SK-N-SH (cell line): Measurements from ENCODE around the gene SIGMAR1.

Experiments
- FOSL2 ChIP-seq: IDR thresholded peaks from 2 replicates; pipeline ENCODE4 v1.4.0; 2012; ENCODE audit warnings: low read depth, mild to moderate bottlenecking, moderate library complexity, borderline replicate concordance
- GABPA ChIP-seq: IDR thresholded peaks from 2 replicates; pipeline ENCODE4 v1.4.0; 2012; ENCODE audit warnings: low read depth, mild to moderate bottlenecking
- RAD21 ChIP-seq: IDR thresholded peaks from 2 replicates; pipeline ENCODE4 v1.6.1; 2012; ENCODE audit warnings: mild to moderate bottlenecking, low read length
- TF ChIP-seq, protein P1 (sequence below): fragments of 200-600 bp; sonication (generic); IDR thresholded peaks from 2 replicates; pipeline ENCODE4 v1.6.1; 2017; ENCODE audit warnings: antibody characterized with exemption, mild to moderate bottlenecking, moderate library complexity
- TF ChIP-seq, protein P2 (sequence below): fragments of 150-350 bp; IDR thresholded peaks from 2 replicates; pipeline ENCODE4 v1.6.1; 2017; ENCODE audit warnings: antibody characterized with exemption, low read length, low read depth, borderline replicate concordance
- TF ChIP-seq, protein P3 (sequence below): IDR thresholded peaks from 2 replicates; pipeline ENCODE4 v1.4.0; 2012; ENCODE audit warnings: low read depth

DNA sequence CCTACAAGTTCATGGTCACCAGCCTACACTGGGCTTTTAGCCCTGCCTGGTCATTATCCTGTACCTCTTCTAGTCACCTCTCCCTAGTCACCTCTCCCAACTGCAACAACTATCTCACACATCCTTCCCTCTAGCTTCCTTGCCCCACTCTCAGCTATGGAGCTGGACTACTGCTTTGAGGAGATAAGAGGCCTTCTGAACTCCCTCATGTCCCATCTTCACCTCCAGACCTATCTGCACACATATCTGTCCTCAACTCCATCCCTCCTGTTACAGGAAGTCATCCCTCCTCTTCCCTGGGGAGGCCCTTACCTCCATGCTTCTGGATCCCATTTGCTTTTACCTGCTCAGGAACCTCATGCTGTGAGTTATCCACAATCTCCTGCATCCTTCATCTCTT is 31.4 kb downstream of the SIGMAR1 start:
- TF ChIP-seq GABPA (no peak), RAD21 (no peak), FOSL2 (no peak)
- TF ChIP-seq, protein P1, sequence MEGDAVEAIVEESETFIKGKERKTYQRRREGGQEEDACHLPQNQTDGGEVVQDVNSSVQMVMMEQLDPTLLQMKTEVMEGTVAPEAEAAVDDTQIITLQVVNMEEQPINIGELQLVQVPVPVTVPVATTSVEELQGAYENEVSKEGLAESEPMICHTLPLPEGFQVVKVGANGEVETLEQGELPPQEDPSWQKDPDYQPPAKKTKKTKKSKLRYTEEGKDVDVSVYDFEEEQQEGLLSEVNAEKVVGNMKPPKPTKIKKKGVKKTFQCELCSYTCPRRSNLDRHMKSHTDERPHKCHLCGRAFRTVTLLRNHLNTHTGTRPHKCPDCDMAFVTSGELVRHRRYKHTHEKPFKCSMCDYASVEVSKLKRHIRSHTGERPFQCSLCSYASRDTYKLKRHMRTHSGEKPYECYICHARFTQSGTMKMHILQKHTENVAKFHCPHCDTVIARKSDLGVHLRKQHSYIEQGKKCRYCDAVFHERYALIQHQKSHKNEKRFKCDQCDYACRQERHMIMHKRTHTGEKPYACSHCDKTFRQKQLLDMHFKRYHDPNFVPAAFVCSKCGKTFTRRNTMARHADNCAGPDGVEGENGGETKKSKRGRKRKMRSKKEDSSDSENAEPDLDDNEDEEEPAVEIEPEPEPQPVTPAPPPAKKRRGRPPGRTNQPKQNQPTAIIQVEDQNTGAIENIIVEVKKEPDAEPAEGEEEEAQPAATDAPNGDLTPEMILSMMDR: no peak
- TF ChIP-seq, protein P2, sequence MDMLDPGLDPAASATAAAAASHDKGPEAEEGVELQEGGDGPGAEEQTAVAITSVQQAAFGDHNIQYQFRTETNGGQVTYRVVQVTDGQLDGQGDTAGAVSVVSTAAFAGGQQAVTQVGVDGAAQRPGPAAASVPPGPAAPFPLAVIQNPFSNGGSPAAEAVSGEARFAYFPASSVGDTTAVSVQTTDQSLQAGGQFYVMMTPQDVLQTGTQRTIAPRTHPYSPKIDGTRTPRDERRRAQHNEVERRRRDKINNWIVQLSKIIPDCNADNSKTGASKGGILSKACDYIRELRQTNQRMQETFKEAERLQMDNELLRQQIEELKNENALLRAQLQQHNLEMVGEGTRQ: no peak
- TF ChIP-seq, protein P3, sequence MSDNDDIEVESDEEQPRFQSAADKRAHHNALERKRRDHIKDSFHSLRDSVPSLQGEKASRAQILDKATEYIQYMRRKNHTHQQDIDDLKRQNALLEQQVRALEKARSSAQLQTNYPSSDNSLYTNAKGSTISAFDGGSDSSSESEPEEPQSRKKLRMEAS: no peak
